A549 (cell line): ENCODE data around the gene DDAH2.

Source experiments
- CHD2 ChIP-seq: fragments of 150-350 bp; IDR thresholded peaks from 2 replicates; pipeline ENCODE4 v1.6.1; 2014; ENCODE audit warnings: low read length; ENCODE audit not compliant: partially characterized antibody
- EP300 ChIP-seq, 2 experiments: fragments of >200 bp; sonication (Bioruptor Twin); formaldehyde crosslinking; IDR thresholded peaks; 2 replicates in 1 of 2; 3 replicates in 1 of 2; pipeline ENCODE4 v1.6.1; 2016 to 2017
- HOXA7 ChIP-seq: fragments of 250-450 bp; sonication (Bioruptor Pico); IDR thresholded peaks from 2 replicates; pipeline ENCODE4 v1.5.0; 2020; ENCODE audit warnings: mild to moderate bottlenecking, moderate library complexity
- MAZ ChIP-seq: fragments of 150-350 bp; IDR thresholded peaks from 2 replicates; pipeline ENCODE4 v1.6.1; 2014; ENCODE audit warnings: antibody characterized with exemption, low read depth, low read length, borderline replicate concordance
- POLR2A ChIP-seq: IDR thresholded peaks from 2 replicates; pipeline ENCODE4 v1.6.1; 2012; ENCODE audit warnings: mild to moderate bottlenecking, low read length
- POLR2AphosphoS2 ChIP-seq: conservative IDR thresholded peaks from 2 replicates; pipeline ENCODE4 v1.6.1; 2012; ENCODE audit warnings: low read length, improper control_type of control experiment, inconsistent platforms
- RNF2 ChIP-seq: fragments of 200-600 bp; sonication (generic); IDR thresholded peaks from 2 replicates; pipeline ENCODE4 v1.6.1; 2016; ENCODE audit warnings: low read depth, mild to moderate bottlenecking, antibody characterized with exemption, moderate library complexity, borderline replicate concordance
- TP53 ChIP-seq: fragments of 250-450 bp; sonication (Bioruptor Pico); IDR thresholded peaks from 2 replicates; pipeline ENCODE4 v1.5.0; 2021; ENCODE audit warnings: mild to moderate bottlenecking, moderate library complexity
- TF ChIP-seq, protein P1 (sequence below): fragments of >200 bp; sonication (Bioruptor Twin); formaldehyde crosslinking; IDR thresholded peaks from 3 replicates; pipeline ENCODE4 v1.5.1; 2016
- TF ChIP-seq, protein P2 (sequence below): fragments of 450-650 bp; IDR thresholded peaks from 2 replicates; pipeline ENCODE4 v1.6.1; 2014; ENCODE audit warnings: antibody characterized with exemption
- TF ChIP-seq, protein P3 (sequence below): IDR thresholded peaks from 2 replicates; pipeline ENCODE4 v1.6.1; 2012
- TF ChIP-seq, protein P4 (sequence below): fragments of 200-600 bp; sonication (generic); IDR thresholded peaks from 2 replicates; pipeline ENCODE4 v1.6.1; 2016; ENCODE audit warnings: antibody characterized with exemption, mild to moderate bottlenecking, moderate library complexity
- TF ChIP-seq, protein P5 (sequence below): fragments of 150-350 bp; IDR thresholded peaks from 2 replicates; pipeline ENCODE4 v1.6.1; 2014; ENCODE audit warnings: low read depth, mild to moderate bottlenecking, low read length

DNA sequence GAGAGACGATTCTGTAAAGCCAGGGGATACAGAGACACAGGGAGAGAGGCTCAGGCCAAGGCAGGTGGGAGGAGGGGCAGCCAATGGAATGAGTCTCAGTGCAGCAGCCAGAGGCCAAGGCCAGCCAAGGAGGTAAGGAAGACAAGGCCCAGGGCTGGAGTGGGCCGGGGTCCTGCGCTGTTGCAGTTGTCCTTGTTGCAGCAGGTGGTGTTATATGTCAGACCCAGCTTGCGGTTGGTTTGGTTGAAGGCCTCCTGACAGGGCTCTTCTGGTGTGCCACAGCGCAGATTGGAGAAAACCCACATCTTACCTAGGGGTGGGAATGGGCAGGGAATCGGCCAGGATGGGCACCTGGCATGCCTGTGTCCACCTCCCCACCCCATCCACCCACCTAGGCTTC, 10.1 kb downstream of the DDAH2 start:
- TF ChIP-seq, protein P1, sequence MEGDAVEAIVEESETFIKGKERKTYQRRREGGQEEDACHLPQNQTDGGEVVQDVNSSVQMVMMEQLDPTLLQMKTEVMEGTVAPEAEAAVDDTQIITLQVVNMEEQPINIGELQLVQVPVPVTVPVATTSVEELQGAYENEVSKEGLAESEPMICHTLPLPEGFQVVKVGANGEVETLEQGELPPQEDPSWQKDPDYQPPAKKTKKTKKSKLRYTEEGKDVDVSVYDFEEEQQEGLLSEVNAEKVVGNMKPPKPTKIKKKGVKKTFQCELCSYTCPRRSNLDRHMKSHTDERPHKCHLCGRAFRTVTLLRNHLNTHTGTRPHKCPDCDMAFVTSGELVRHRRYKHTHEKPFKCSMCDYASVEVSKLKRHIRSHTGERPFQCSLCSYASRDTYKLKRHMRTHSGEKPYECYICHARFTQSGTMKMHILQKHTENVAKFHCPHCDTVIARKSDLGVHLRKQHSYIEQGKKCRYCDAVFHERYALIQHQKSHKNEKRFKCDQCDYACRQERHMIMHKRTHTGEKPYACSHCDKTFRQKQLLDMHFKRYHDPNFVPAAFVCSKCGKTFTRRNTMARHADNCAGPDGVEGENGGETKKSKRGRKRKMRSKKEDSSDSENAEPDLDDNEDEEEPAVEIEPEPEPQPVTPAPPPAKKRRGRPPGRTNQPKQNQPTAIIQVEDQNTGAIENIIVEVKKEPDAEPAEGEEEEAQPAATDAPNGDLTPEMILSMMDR, result no peak
- TF ChIP-seq EP300 (IDR thresholded peaks at IDR 0.05) (no peak), HOXA7 (CRISPR knock-in tag) (no peak), TP53 (CRISPR knock-in tag) (no peak), CHD2 (no peak), MAZ (no peak), POLR2A (no peak), POLR2AphosphoS2 (no peak), RNF2 (no peak)
- TF ChIP-seq, protein P2, sequence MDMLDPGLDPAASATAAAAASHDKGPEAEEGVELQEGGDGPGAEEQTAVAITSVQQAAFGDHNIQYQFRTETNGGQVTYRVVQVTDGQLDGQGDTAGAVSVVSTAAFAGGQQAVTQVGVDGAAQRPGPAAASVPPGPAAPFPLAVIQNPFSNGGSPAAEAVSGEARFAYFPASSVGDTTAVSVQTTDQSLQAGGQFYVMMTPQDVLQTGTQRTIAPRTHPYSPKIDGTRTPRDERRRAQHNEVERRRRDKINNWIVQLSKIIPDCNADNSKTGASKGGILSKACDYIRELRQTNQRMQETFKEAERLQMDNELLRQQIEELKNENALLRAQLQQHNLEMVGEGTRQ, result no peak
- TF ChIP-seq, protein P3, sequence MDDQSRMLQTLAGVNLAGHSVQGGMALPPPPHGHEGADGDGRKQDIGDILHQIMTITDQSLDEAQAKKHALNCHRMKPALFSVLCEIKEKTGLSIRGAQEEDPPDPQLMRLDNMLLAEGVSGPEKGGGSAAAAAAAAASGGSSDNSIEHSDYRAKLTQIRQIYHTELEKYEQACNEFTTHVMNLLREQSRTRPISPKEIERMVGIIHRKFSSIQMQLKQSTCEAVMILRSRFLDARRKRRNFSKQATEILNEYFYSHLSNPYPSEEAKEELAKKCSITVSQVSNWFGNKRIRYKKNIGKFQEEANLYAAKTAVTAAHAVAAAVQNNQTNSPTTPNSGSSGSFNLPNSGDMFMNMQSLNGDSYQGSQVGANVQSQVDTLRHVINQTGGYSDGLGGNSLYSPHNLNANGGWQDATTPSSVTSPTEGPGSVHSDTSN, result no peak
- TF ChIP-seq, protein P4, sequence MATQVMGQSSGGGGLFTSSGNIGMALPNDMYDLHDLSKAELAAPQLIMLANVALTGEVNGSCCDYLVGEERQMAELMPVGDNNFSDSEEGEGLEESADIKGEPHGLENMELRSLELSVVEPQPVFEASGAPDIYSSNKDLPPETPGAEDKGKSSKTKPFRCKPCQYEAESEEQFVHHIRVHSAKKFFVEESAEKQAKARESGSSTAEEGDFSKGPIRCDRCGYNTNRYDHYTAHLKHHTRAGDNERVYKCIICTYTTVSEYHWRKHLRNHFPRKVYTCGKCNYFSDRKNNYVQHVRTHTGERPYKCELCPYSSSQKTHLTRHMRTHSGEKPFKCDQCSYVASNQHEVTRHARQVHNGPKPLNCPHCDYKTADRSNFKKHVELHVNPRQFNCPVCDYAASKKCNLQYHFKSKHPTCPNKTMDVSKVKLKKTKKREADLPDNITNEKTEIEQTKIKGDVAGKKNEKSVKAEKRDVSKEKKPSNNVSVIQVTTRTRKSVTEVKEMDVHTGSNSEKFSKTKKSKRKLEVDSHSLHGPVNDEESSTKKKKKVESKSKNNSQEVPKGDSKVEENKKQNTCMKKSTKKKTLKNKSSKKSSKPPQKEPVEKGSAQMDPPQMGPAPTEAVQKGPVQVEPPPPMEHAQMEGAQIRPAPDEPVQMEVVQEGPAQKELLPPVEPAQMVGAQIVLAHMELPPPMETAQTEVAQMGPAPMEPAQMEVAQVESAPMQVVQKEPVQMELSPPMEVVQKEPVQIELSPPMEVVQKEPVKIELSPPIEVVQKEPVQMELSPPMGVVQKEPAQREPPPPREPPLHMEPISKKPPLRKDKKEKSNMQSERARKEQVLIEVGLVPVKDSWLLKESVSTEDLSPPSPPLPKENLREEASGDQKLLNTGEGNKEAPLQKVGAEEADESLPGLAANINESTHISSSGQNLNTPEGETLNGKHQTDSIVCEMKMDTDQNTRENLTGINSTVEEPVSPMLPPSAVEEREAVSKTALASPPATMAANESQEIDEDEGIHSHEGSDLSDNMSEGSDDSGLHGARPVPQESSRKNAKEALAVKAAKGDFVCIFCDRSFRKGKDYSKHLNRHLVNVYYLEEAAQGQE, result no peak
- TF ChIP-seq, protein P5, sequence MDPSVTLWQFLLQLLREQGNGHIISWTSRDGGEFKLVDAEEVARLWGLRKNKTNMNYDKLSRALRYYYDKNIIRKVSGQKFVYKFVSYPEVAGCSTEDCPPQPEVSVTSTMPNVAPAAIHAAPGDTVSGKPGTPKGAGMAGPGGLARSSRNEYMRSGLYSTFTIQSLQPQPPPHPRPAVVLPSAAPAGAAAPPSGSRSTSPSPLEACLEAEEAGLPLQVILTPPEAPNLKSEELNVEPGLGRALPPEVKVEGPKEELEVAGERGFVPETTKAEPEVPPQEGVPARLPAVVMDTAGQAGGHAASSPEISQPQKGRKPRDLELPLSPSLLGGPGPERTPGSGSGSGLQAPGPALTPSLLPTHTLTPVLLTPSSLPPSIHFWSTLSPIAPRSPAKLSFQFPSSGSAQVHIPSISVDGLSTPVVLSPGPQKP, result no peak
